Measurements from ENCODE around the gene CD1C.

GRCh38 chr1:158259117-158259516 is 30.6 kb upstream of the CD1C start:
- TF ChIP-seq CTCF (IDR thresholded peaks at IDR 0.05 in 2 of 3, conservative IDR thresholded peaks at IDR 0.05 in 1 of 3; ENCODE audit: control insufficient read depth in 2 of 3, extremely low read depth in 1 of 3, insufficient read depth in 1 of 3, low read depth in 3 of 3, low read length in 3 of 3): no peak
- TF ChIP-seq REST (IDR thresholded peaks at IDR 0.05; ENCODE audit: low read depth, low read length): no peak
- TF ChIP-seq TBL1XR1 (IDR thresholded peaks at IDR 0.05; ENCODE audit: low read depth, low read length): no peak
- no peak for TF ChIP-seq JUNB (IDR thresholded peaks at IDR 0.05)
- no peak for TF ChIP-seq POLR2A (IDR thresholded peaks at IDR 0.05; ENCODE audit: low read depth, low read length)
- TF ChIP-seq NFIC (IDR thresholded peaks at IDR 0.05; ENCODE audit: low read depth, low read length): no peak
- TF ChIP-seq MYC (IDR thresholded peaks at IDR 0.05; ENCODE audit: insufficient read depth, insufficient read length, insufficient replicate concordance, low read length, severe bottlenecking): no peak

Measured in GM12878 (cell line).